Cardiac muscle cell (in vitro differentiated cells and primary cell): ENCODE data around the gene GALK1. TPM values are rescaled to one million over a fixed set of nuclear protein-coding genes. Genes with fewer than 3 reads are reported as not detected.

Source experiments
- DNase-seq, 2 donors: peaks; one replicate each; pipeline versions ENCODE4 v3.0.0 to v3.0.0-alpha.2; 2010 to 2017; ENCODE audit warnings: low read depth in 1 of 2, low spot score in 1 of 2
- H3K27ac ChIP-seq: fragments of 200-600 bp; sonication (generic); 2 replicates; pipeline ENCODE4 v1.5.1; 2016
- H3K27me3 ChIP-seq: fragments of 200-600 bp; sonication (generic); 2 replicates; pipeline ENCODE4 v1.6.0; 2016; ENCODE audit warnings: control low read depth
- H3K36me3 ChIP-seq: fragments of 200-600 bp; sonication (generic); 2 replicates; pipeline ENCODE4 v1.5.1; 2016; ENCODE audit warnings: control low read depth
- H3K4me1 ChIP-seq: fragments of 200-600 bp; sonication (generic); 2 replicates; pipeline ENCODE4 v1.8.1; 2017; ENCODE audit warnings: low read depth, mild to moderate bottlenecking, mixed run types
- H3K4me3 ChIP-seq: fragments of 200-600 bp; sonication (generic); 2 replicates; pipeline ENCODE4 v1.5.1; 2016; ENCODE audit warnings: mild to moderate bottlenecking
- H3K9me3 ChIP-seq: fragments of 200-600 bp; sonication (generic); 2 replicates; pipeline ENCODE4 v1.5.1; 2017; ENCODE audit warnings: low read depth, mild to moderate bottlenecking, control low read depth
- CTCF ChIP-seq: IDR thresholded peaks from 2 replicates; pipeline ENCODE4 v1.5.1; 2012; ENCODE audit warnings: low read depth, mild to moderate bottlenecking, low read length
- polyA plus RNA-seq: library from polyadenylated mRNA; unstranded; fragments of >200 nt; fragmentation: Nextera tagmentation; extraction: Ambion mirVana; gene quantifications from 2 replicates; pipeline ENCODE4 v1.2.1, GENCODE V29; 2016
- total RNA-seq: library from RNA; depleted of rRNA; stranded (reverse); fragments of >200 nt; gene quantifications from 2 replicates; pipeline ENCODE4 v1.2.3, GENCODE V29; 2016

Gene GALK1
- total and polyA plus RNA-seq, 2 experiments from 2014 or later, result 42.4 to 54.0 TPM

GRCh38 chr17:75758131-75758905 is 6.7 kb downstream of the GALK1 start:
- H3K27ac ChIP-seq, result no peak overlapping the region
- H3K36me3 ChIP-seq, result no peaks in the 10 kb centered on the region
- no peaks in the 10 kb centered on the region for H3K9me3 ChIP-seq
- H3K27me3 ChIP-seq, result no peaks in the 10 kb centered on the region
- no peaks in the 10 kb centered on the region for H3K4me1 ChIP-seq
- peak; percentile 36 for TF ChIP-seq CTCF
- DNase-seq, result no peak
- no peak overlapping the region for H3K4me3 ChIP-seq

GRCh38 chr17:75757086-75757681 is 7.8 kb downstream of the GALK1 start:
- TF ChIP-seq CTCF, result no peak
- no peak overlapping the region for H3K27ac ChIP-seq
- H3K9me3 ChIP-seq, result no peaks in the 10 kb centered on the region
- H3K36me3 ChIP-seq, result no peaks in the 10 kb centered on the region
- DNase-seq, result no peak
- no peaks in the 10 kb centered on the region for H3K4me1 ChIP-seq
- no peak overlapping the region for H3K4me3 ChIP-seq
- no peaks in the 10 kb centered on the region for H3K27me3 ChIP-seq

- H3K27ac ChIP-seq, result no peak overlapping the region
- no peak for TF ChIP-seq CTCF
- no peak for DNase-seq
- H3K4me3 ChIP-seq, result no peak overlapping the region
- H3K9me3 ChIP-seq, result no peaks in the 10 kb centered on the region
- no peaks in the 10 kb centered on the region for H3K36me3 ChIP-seq
- H3K27me3 ChIP-seq, result no peaks in the 10 kb centered on the region
- H3K4me1 ChIP-seq, result no peaks in the 10 kb centered on the region
These were observed 8.4 kb downstream of the GALK1 start for GRCh38 chr17:75756451-75757085.

GRCh38 chr17:75755990-75756389 is 9.0 kb downstream of the GALK1 start:
- no peaks in the 10 kb centered on the region for H3K9me3 ChIP-seq
- no peaks in the 10 kb centered on the region for H3K27me3 ChIP-seq
- TF ChIP-seq CTCF, result no peak
- H3K36me3 ChIP-seq, result no peaks in the 10 kb centered on the region
- DNase-seq, result no peak
- no peaks in the 10 kb centered on the region for H3K4me1 ChIP-seq
- no peak overlapping the region for H3K4me3 ChIP-seq
- H3K27ac ChIP-seq, result no peak overlapping the region

GRCh38 chr17:75755205-75755901 is 9.6 kb downstream of the GALK1 start:
- H3K36me3 ChIP-seq, result no peaks in the 10 kb centered on the region
- H3K9me3 ChIP-seq, result no peaks in the 10 kb centered on the region
- no peak overlapping the region for H3K4me3 ChIP-seq
- no peak overlapping the region for H3K27ac ChIP-seq
- H3K4me1 ChIP-seq, result no peaks in the 10 kb centered on the region
- no peaks in the 10 kb centered on the region for H3K27me3 ChIP-seq
- TF ChIP-seq CTCF, result no peak
- no peak for DNase-seq
